Cardiac fibroblast (primary cell): Measurements from ENCODE around the gene PCGF6.
A peak's percentile ranks its signal among the peaks of the same experiment; 100 is the strongest.
"Not testable (repeated sequence)": the region's sequence is repeated elsewhere in the genome, so short reads cannot be mapped to it uniquely, and the experiment has no call there.

Source experiments
- DNase-seq, 2 donors: peaks; one replicate each; pipeline versions ENCODE4 v3.0.0 to v3.0.0-alpha.2; 2010; ENCODE audit warnings: low read depth in 2 of 2
- H3K4me3 ChIP-seq, 2 donors: replicated peaks in 1 of 2; 1 replicate in 1 of 2; 2 replicates in 1 of 2; pipeline ENCODE4 v1.5.1; 2011; ENCODE audit warnings: low read depth in 2 of 2, low read length in 2 of 2, mild to moderate bottlenecking in 2 of 2, moderate library complexity in 1 of 2
- CTCF ChIP-seq: IDR thresholded peaks from one replicate; pipeline ENCODE4 v1.5.1; 2011; ENCODE audit warnings: low read depth, mild to moderate bottlenecking, low read length, inconsistent platforms

Gene PCGF6

GRCh38 chr10:103382769-103383168 is 31.8 kb upstream of the PCGF6 start:
- no peak overlapping the region for H3K4me3 ChIP-seq
- no peak for TF ChIP-seq CTCF
- DNase-seq = no peak

DNA sequence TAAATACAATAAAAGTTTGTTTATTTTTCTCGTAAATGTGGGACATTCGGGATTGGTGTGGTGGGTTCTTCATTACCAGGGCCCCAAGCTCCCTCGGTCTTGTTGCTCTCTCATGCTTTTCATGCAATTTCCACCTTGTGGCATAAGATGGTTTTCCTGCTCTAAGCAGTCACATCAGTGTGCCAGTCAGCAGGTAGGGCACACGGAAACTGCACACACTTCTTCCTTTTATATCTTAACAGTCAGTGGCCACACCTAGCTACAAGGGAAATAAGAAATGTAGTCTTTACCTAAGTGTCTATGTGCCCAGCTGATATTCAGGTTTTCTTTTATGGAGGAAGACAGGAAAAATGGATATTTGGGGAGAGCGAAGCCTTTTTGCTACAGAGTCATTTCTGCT is 23.3 kb upstream of the PCGF6 start:
- H3K4me3 ChIP-seq = no peak overlapping the region
- no peak for DNase-seq
- TF ChIP-seq CTCF = no peak

GRCh38 chr10:103373544-103373943 is 22.6 kb upstream of the PCGF6 start:
- no peak for DNase-seq
- TF ChIP-seq CTCF = no peak
- no peak overlapping the region for H3K4me3 ChIP-seq

GRCh38 chr10:103367782-103368518 is 17.0 kb upstream of the PCGF6 start, which contains the start of gene TAF5:
TSS of gene TAF5 (plus strand) at chr10:103367976. CDS start at chr10:103367990, 14 bp downstream.
- peak; percentile 96 to 97 for DNase-seq
- H3K4me3 ChIP-seq = peak within 1 kb of the TSS; percentile 67 to 93
- TF ChIP-seq CTCF = no peak

DNA sequence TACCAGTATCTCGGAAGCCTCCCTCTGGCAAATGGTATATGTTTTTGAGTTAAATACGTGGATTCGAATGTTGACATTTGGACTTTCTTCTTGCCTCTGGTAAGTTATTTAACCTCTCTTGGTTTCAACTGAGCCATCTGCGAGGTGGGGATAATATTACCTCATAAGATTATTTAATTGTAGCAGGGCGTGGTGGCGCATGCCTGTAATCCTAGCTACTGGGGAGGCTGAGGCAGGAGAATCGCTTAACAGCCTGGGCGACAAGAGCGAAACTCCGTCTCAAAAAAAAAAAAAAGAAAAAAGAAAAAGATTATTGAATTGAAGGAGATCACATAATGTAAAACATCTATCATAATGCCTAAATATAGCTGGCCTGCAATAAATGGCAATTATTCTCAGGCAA is 16.4 kb upstream of the PCGF6 start:
- peak overlapping the region; percentile 67 to 93 for H3K4me3 ChIP-seq
- TF ChIP-seq CTCF = no peak
- DNase-seq = no peak

DNA sequence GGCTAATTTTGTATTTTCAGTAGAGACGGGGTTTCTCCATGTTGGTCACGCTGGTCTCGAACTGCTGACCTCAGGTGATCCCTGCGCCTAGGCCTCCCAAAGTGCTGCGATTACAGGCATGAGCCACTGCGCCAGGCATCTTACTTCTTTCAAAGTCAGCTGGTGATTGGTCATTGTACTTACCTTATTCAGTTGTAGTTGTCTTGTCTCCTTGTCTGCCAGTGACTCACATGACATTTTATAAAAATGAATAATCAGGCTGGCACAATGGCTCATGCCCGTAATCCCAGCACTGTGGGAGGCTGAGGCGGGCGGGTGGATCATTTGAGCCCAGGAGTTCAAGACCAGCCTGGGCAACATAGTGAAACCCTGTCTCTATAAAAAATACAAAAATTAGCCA is 9.9 kb upstream of the PCGF6 start:
- H3K4me3 ChIP-seq = not testable (repeated sequence)
- peak in 1 of 2 donors; percentile 23 for DNase-seq

- not testable (repeated sequence) for DNase-seq
These were observed 8.6 kb upstream of the PCGF6 start for GRCh38 chr10:103359493-103359892.

More at GRCh38 chr10:103359493-103359892, 8.6 kb upstream of the PCGF6 start:
- H3K4me3 ChIP-seq = not testable (repeated sequence)
